MCF 10A (cell line): ENCODE results near the gene FAN1. TPM values are rescaled to one million over a fixed set of nuclear protein-coding genes. Genes with fewer than 3 reads are reported as not detected.

Experiments used
- BruUV-seq: library from RNA; stranded (reverse); fragments of 400-500 nt; replicated peaks from 2 replicates; lab custom pipeline; 2021; lab: Mats Ljungman, UMichigan
- CTCF ChIA-PET: fragments of 300-600 bp; sonication (Branson Sonifier 250); formaldehyde crosslinking; extraction: SDS; loops from one replicate; lab custom pipeline; 2021; ENCODE audit warnings: antibody characterized with exemption, inconsistent platforms; lab: Yijun Ruan, JAX
- POLR2A ChIA-PET: fragments of 300-600, 350-650 bp; sonication (Branson Sonifier 250); formaldehyde crosslinking; extraction: SDS; loops from one replicate; lab custom pipeline; 2020; ENCODE audit warnings: antibody characterized with exemption, inconsistent platforms; lab: Yijun Ruan, JAX
- DNase-seq: peaks from one replicate; pipeline ENCODE4 v3.0.0-alpha.2; 2018; ENCODE audit not compliant: unreplicated experiment
- H3K27ac Mint-ChIP-seq: one replicate; pipeline ENCODE4 v1.8.0; 2022; ENCODE audit warnings: mild to moderate bottlenecking, low read depth, mixed read lengths; ENCODE audit not compliant: unreplicated experiment
- H3K27me3 Mint-ChIP-seq: one replicate; pipeline ENCODE4 v1.8.0; 2022; ENCODE audit warnings: mixed read lengths; ENCODE audit not compliant: insufficient read depth, unreplicated experiment
- H3K36me3 Mint-ChIP-seq: one replicate; pipeline ENCODE4 v1.8.0; 2022; ENCODE audit warnings: mild to moderate bottlenecking, moderate library complexity, mixed read lengths; ENCODE audit not compliant: insufficient read depth, unreplicated experiment
- H3K4me1 Mint-ChIP-seq: one replicate; pipeline ENCODE4 v1.8.0; 2022; ENCODE audit warnings: mixed read lengths; ENCODE audit not compliant: insufficient read depth, unreplicated experiment
- H3K4me3 Mint-ChIP-seq: one replicate; pipeline ENCODE4 v1.8.0; 2022; ENCODE audit warnings: mild to moderate bottlenecking, moderate library complexity, mixed read lengths; ENCODE audit not compliant: unreplicated experiment
- H3K9me3 Mint-ChIP-seq: one replicate; pipeline ENCODE4 v1.8.0; 2022; ENCODE audit warnings: mixed read lengths; ENCODE audit not compliant: unreplicated experiment
- CTCF ChIP-seq: fragments of 200-600 bp; IDR thresholded peaks from one replicate; pipeline ENCODE4 v1.8.0; 2022; ENCODE audit warnings: antibody characterized with exemption, mild to moderate bottlenecking; ENCODE audit not compliant: unreplicated experiment
- intact Hi-C: fragments of 100-400 bp; cut with micrococcal nuclease; formaldehyde crosslinking; loops from 2 replicates; pipeline ENCODE4 v1.14.1; 2022
- total RNA-seq: library from RNA; stranded (reverse); gene quantifications from 2 replicates; pipeline ENCODE4 v1.2.3, GENCODE V29; 2022

The FAN1 gene
- total RNA-seq, 1 experiment from 2014 or later, result 22.4 TPM

- Mint-ChIP-seq H3K9me3 (no peaks in the 10 kb centered on the region), H3K4me3 (peak within 1 kb of the TSS; percentile 92), H3K27ac (peak within 1 kb of the TSS; percentile 97), H3K36me3 (peaks cover 5% of the 10 kb centered on the region), H3K4me1 (peaks cover 13% of the 10 kb centered on the region), H3K27me3 (no peaks in the 10 kb centered on the region)
- intact Hi-C loops, result loop anchor here (2.0 to 5.0 kb wide), 4 partner anchors 37 to 496 kb away; partner anchors contain the start of gene FAN1
- DNase-seq, result peak; percentile 65
- ChIA-PET CTCF (interaction anchor here (0.6 to 1.7 kb wide), 6 partner anchors 15 to 497 kb away, joined by 3 to 5 read pairs (median 4); no protein-coding TSS in a partner anchor), POLR2A (interaction anchor here (0.6 to 4.0 kb wide), 37 partner anchors 8 to 443 kb away, joined by 3 to 35 read pairs (median 5); partner anchors contain the start of genes ARHGAP11B, FAN1 and KLF13)
- no peak for TF ChIP-seq CTCF
- BruUV-seq, result TSS peak; percentile 81
These were observed 87.8 kb downstream of the FAN1 start, which contains the start of gene MTMR10 for GRCh38 chr15:30991255-30992235. Gene MTMR10 (minus strand): TSS chr15:30991628. CDS start chr15:30991506, 122 bp downstream.

GRCh38 chr15:30992249-30992864 is 88.6 kb downstream of the FAN1 start:
- Mint-ChIP-seq H3K36me3 (peaks cover 5% of the 10 kb centered on the region), H3K4me3 (peak overlapping the region; percentile 92), H3K4me1 (peaks cover 13% of the 10 kb centered on the region), H3K27ac (peak overlapping the region; percentile 97), H3K9me3 (no peaks in the 10 kb centered on the region), H3K27me3 (no peaks in the 10 kb centered on the region)
- BruUV-seq, result no TSS peak
- CTCF ChIA-PET, result interaction anchor here (0.7 to 1.7 kb wide), 3 partner anchors 136 to 497 kb away, joined by 3 to 5 read pairs (median 4); no protein-coding TSS in a partner anchor
- no peak for TF ChIP-seq CTCF
- peak; percentile 24 for DNase-seq
- intact Hi-C loops, result loop anchor here (2.0 to 5.0 kb wide), 3 partner anchors 38 to 495 kb away; partner anchors contain the start of gene FAN1
- POLR2A ChIA-PET, result interaction anchor here (0.6 to 4.0 kb wide), 23 partner anchors 10 to 442 kb away, joined by 3 to 35 read pairs (median 7); partner anchors contain the start of genes ARHGAP11B and KLF13

Other genes with a start within 250 kb of the FAN1 start
- 11.4 and 13.0 TPM in 2 replicates for gene MTMR10, start 87.7 kb downstream of the FAN1 start, total RNA-seq
- gene TRPM1, start 197.8 kb downstream of the FAN1 start, total RNA-seq, result not detected in 2 replicates